ENCODE data around the gene PSMG4.
"Not testable (repeated sequence)": the region's sequence is repeated elsewhere in the genome, so short reads cannot be mapped to it uniquely, and the experiment has no call there.

The PSMG4 gene

GRCh38 chr6:3235486-3235885 is 23.3 kb upstream of the PSMG4 start:
- H3K36me3 ChIP-seq (ENCODE audit: insufficient read depth, low read length): no peaks in the 10 kb centered on the region
- peaks cover 6% of the 10 kb centered on the region; the same call in 1 of the 2 replicates for H3K4me1 ChIP-seq (ENCODE audit: insufficient read depth, low read length)
- no peak overlapping the region for H3K9ac ChIP-seq (ENCODE audit: low read depth, low read length)
- H3K9me3 ChIP-seq (ENCODE audit: control insufficient read depth, insufficient read depth, low read length): no peaks in the 10 kb centered on the region

- Histone ChIP-seq H3K9ac (ENCODE audit: low read depth, low read length) (no peak overlapping the region), H3K4me1 (ENCODE audit: insufficient read depth, low read length) (peaks cover 6% of the 10 kb centered on the region; the same call in 1 of the 2 replicates), H3K9me3 (ENCODE audit: control insufficient read depth, insufficient read depth, low read length) (no peaks in the 10 kb centered on the region), H3K36me3 (ENCODE audit: insufficient read depth, low read length) (no peaks in the 10 kb centered on the region)
These were observed 22.7 kb upstream of the PSMG4 start for GRCh38 chr6:3236005-3236404.

DNA sequence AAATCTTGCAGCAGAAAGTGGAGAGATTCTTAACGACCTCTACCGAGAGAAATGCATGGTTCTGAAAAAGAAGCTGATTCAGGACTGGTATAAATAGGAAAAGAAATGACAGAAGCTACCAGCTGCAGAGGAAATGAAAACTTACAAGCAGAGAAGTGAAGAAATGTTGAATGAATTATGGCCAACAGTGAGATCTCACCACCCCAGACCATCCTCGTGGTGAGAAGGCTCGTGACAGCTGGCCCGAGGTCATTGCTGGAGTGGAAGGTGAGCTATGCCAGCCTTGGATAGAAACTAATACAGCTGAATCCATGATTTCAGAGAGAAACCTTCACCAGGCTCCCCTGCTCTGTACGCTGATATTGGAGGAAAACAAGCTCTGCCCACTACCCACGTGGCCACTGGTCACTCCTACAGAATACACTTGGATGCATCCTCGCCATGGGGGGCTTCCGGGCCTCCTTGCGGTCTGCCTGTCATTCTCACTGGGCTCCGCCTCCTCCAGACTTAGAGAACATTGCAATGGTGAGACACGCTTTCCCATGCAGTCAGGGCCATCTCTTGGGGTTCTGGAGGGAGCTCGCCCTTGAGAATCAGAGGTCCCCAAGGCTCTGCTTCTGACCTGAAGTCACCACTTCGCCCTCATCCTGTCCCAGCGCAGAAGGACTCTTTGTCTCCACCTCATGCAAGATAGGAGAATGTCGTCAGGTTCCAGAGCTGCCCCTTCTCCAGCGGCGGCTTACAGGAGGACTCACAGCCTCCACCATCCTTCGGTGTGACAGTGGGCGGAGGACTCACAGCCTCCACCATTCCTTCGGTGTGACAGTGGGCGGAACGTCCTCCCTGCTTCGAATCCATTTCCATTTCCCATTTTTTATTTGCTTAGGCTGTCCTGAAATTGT is 20.7 kb upstream of the PSMG4 start:
- no peaks in the 10 kb centered on the region for H3K36me3 ChIP-seq (ENCODE audit: insufficient read depth, low read length)
- no peaks in the 10 kb centered on the region for H3K9me3 ChIP-seq (ENCODE audit: control insufficient read depth, insufficient read depth, low read length)
- no peak overlapping the region for H3K9ac ChIP-seq (ENCODE audit: low read depth, low read length)
- peaks cover 6% of the 10 kb centered on the region; the same call in 1 of the 2 replicates for H3K4me1 ChIP-seq (ENCODE audit: insufficient read depth, low read length)

GRCh38 chr6:3239110-3239830 is 19.5 kb upstream of the PSMG4 start:
- Histone ChIP-seq H3K9ac (ENCODE audit: low read depth, low read length) (no peak overlapping the region), H3K9me3 (ENCODE audit: control insufficient read depth, insufficient read depth, low read length) (no peaks in the 10 kb centered on the region), H3K36me3 (ENCODE audit: insufficient read depth, low read length) (no peaks in the 10 kb centered on the region), H3K4me1 (ENCODE audit: insufficient read depth, low read length) (peaks cover 6% of the 10 kb centered on the region; the same call in 1 of the 2 replicates)

GRCh38 chr6:3240595-3240994 is 18.2 kb upstream of the PSMG4 start:
- no peaks in the 10 kb centered on the region for H3K36me3 ChIP-seq (ENCODE audit: insufficient read depth, low read length)
- no peaks in the 10 kb centered on the region for H3K9me3 ChIP-seq (ENCODE audit: control insufficient read depth, insufficient read depth, low read length)
- H3K4me1 ChIP-seq (ENCODE audit: insufficient read depth, low read length): peaks cover 6% of the 10 kb centered on the region; the same call in 1 of the 2 replicates
- H3K9ac ChIP-seq (ENCODE audit: low read depth, low read length): no peak overlapping the region

DNA sequence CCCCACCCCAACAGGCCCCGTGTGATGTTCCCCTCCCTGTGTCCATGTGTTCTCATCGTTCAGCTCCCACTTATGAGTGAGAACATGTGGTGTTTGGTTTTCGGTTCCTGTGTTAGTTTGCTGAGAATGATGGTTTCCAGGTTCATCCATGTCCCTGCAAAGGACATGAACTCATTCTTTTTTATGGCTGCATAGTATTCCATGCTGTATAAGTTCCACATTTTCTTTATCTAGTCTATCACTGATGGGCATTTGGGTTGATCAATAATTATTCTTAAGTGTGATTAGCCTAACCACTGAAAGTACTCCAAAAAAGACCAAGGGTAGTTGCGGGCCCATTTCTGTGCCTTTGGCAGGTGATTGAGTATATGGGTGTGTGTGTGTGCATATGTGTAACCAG is 17.0 kb upstream of the PSMG4 start:
- H3K4me1 ChIP-seq (ENCODE audit: insufficient read depth, low read length); H3K36me3 ChIP-seq (ENCODE audit: insufficient read depth, low read length); H3K9me3 ChIP-seq (ENCODE audit: control insufficient read depth, insufficient read depth, low read length); H3K9ac ChIP-seq (ENCODE audit: low read depth, low read length): not testable (repeated sequence)

GRCh38 chr6:3242768-3243167 is 16.0 kb upstream of the PSMG4 start:
- Histone ChIP-seq H3K9ac (ENCODE audit: low read depth, low read length) (no peak overlapping the region), H3K4me1 (ENCODE audit: insufficient read depth, low read length) (no peaks in the 10 kb centered on the region; the same call in 1 of the 2 replicates)

DNA sequence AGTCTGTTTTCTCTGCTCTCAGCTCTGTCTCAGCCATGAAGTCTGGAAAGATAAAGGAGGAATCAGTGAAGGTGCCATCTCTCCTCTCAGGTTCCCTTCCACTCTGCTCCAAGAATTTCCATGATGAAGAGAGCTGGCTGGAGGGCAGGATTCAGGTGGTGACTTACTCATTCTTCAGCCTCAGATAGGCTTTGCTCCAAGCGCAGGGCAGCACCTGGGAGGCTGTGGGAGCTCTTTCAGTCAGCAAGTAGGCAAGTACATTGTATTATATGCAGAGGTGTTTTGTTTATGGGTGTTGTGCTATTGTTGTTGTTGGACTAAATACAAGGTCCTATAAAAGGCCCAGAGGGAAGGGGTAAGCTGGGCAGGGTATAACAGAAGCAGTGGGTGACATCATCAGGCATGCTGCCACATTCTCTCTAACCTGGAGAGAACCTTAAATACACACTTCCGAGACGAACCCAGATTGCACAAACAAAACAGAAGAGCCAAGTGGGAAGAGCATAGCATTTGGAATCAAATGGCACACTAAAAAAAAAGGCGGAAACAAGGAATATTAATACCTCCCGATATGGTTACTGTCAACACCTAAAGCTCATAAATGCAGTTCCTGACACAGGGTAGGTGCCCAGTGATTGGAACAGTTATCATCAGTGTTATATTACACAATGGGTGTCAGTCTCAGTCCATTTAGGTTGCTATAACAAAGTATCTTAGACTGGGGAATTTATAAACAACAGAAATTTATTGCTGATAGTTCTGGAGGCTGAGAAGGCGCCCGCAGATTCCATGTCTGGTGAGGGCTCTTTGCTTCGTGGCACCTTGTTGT is 14.5 kb upstream of the PSMG4 start:
- Histone ChIP-seq H3K9ac (ENCODE audit: low read depth, low read length) (no peak overlapping the region), H3K4me1 (ENCODE audit: insufficient read depth, low read length) (peaks cover 7% of the 10 kb centered on the region), H3K36me3 (ENCODE audit: insufficient read depth, low read length) (no peaks in the 10 kb centered on the region), H3K9me3 (ENCODE audit: control insufficient read depth, insufficient read depth, low read length) (no peaks in the 10 kb centered on the region)

More at GRCh38 chr6:3242768-3243167, 16.0 kb upstream of the PSMG4 start:
- Histone ChIP-seq H3K36me3 (ENCODE audit: insufficient read depth, low read length) (no peaks in the 10 kb centered on the region), H3K9me3 (ENCODE audit: control insufficient read depth, insufficient read depth, low read length) (no peaks in the 10 kb centered on the region)

DNA sequence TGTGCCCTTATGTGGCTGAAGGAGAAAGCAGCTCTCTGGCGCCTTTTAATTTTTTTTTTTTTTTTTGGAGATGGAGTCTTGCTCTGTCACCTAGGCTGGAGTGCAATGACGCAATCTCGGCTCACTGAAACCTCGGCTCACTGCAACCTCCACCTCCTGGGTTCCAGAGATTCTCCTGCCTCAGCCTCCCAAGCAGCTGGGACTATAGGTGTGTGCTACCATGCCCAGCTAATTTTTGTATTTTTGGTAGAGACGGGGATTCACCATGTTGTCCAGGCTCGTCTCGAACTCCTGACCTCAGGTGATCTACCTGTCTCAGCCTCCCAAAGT is 13.9 kb upstream of the PSMG4 start:
- not testable (repeated sequence) for H3K36me3 ChIP-seq (ENCODE audit: insufficient read depth, low read length); H3K9me3 ChIP-seq (ENCODE audit: control insufficient read depth, insufficient read depth, low read length); H3K4me1 ChIP-seq (ENCODE audit: insufficient read depth, low read length); H3K9ac ChIP-seq (ENCODE audit: low read depth, low read length)

- Histone ChIP-seq H3K36me3 (ENCODE audit: insufficient read depth, low read length) (no peaks in the 10 kb centered on the region), H3K9ac (ENCODE audit: low read depth, low read length) (no peak overlapping the region), H3K4me1 (ENCODE audit: insufficient read depth, low read length) (peaks cover 7% of the 10 kb centered on the region), H3K9me3 (ENCODE audit: control insufficient read depth, insufficient read depth, low read length) (no peaks in the 10 kb centered on the region)
These were observed 13.5 kb upstream of the PSMG4 start for GRCh38 chr6:3245216-3245615.

GRCh38 chr6:3247255-3248146 is 11.2 kb upstream of the PSMG4 start:
- Histone ChIP-seq H3K9ac (ENCODE audit: low read depth, low read length) (peak overlapping the region; percentile 44), H3K36me3 (ENCODE audit: insufficient read depth, low read length) (no peaks in the 10 kb centered on the region), H3K9me3 (ENCODE audit: control insufficient read depth, insufficient read depth, low read length) (no peaks in the 10 kb centered on the region), H3K4me1 (ENCODE audit: insufficient read depth, low read length) (peaks cover 15% of the 10 kb centered on the region)

- peaks cover 20% of the 10 kb centered on the region for H3K4me1 ChIP-seq (ENCODE audit: insufficient read depth, low read length)
These were observed 8.9 kb upstream of the PSMG4 start for GRCh38 chr6:3249821-3250220.

GRCh38 chr6:3250231-3250675 is 8.5 kb upstream of the PSMG4 start:
- Histone ChIP-seq H3K9me3 (ENCODE audit: control insufficient read depth, insufficient read depth, low read length) (no peaks in the 10 kb centered on the region), H3K36me3 (ENCODE audit: insufficient read depth, low read length) (no peaks in the 10 kb centered on the region), H3K4me1 (ENCODE audit: insufficient read depth, low read length) (peaks cover 20% of the 10 kb centered on the region), H3K9ac (ENCODE audit: low read depth, low read length) (no peak overlapping the region)

More at GRCh38 chr6:3249821-3250220, 8.9 kb upstream of the PSMG4 start:
- H3K9ac ChIP-seq (ENCODE audit: low read depth, low read length): no peak overlapping the region
- H3K36me3 ChIP-seq (ENCODE audit: insufficient read depth, low read length): no peaks in the 10 kb centered on the region
- H3K9me3 ChIP-seq (ENCODE audit: control insufficient read depth, insufficient read depth, low read length): no peaks in the 10 kb centered on the region
